SIG-M5 (cell line): Measurements from ENCODE around the gene MADCAM1.
"Not testable (repeated sequence)": the region's sequence is repeated elsewhere in the genome, so short reads cannot be mapped to it uniquely, and the experiment has no call there.

Experiments
- DNase-seq: peaks from one replicate; lab custom pipeline; 2025; lab: John Stamatoyannopoulos, UW

The MADCAM1 gene

GRCh38 chr19:496112-496665 lies at the start of gene MADCAM1:
Gene MADCAM1, plus strand, starts transcription at chr19:496486. Its CDS starts 14 bp downstream, at chr19:496500.
- DNase-seq = no peak

GRCh38 chr19:447064-447426 lies 49.2 kb upstream of the MADCAM1 start:
- DNase-seq = no peak

GRCh38 chr19:447816-448560 lies 48.3 kb upstream of the MADCAM1 start:
- DNase-seq = no peak

- DNase-seq = no peak
Measured at GRCh38 chr19:449916-450315, 46.4 kb upstream of the MADCAM1 start.

- not testable (repeated sequence) for DNase-seq
Measured at GRCh38 chr19:450912-451481, 45.3 kb upstream of the MADCAM1 start.

GRCh38 chr19:452829-453228 lies 43.5 kb upstream of the MADCAM1 start:
- DNase-seq = no peak

GRCh38 chr19:453606-454005 lies 42.7 kb upstream of the MADCAM1 start:
- DNase-seq = no peak

- DNase-seq = no peak
Measured at GRCh38 chr19:455031-455705, 41.1 kb upstream of the MADCAM1 start.

- no peak for DNase-seq
Measured at GRCh38 chr19:455851-456546, 40.3 kb upstream of the MADCAM1 start.

- no peak for DNase-seq
Measured at GRCh38 chr19:456547-457110, 39.7 kb upstream of the MADCAM1 start.

GRCh38 chr19:457636-458035 lies 38.6 kb upstream of the MADCAM1 start:
- no peak for DNase-seq

GRCh38 chr19:458091-459042 lies 37.9 kb upstream of the MADCAM1 start:
- DNase-seq = no peak

- no peak for DNase-seq
Measured at GRCh38 chr19:459724-460511, 36.4 kb upstream of the MADCAM1 start.

GRCh38 chr19:460877-461720 lies 35.2 kb upstream of the MADCAM1 start, which contains the start of gene SHC2:
Gene SHC2, minus strand, starts transcription at chr19:461033. Its CDS starts 37 bp downstream, at chr19:460996.
- DNase-seq = no peak

- no peak for DNase-seq
Measured at GRCh38 chr19:461721-462551, 34.4 kb upstream of the MADCAM1 start.

GRCh38 chr19:463483-464207 lies 32.6 kb upstream of the MADCAM1 start:
- DNase-seq = no peak

GRCh38 chr19:464208-464545 lies 32.1 kb upstream of the MADCAM1 start:
- DNase-seq = no peak
